ENCODE data around the gene KRTAP5-2. TPM values are rescaled to one million over a fixed set of nuclear protein-coding genes. Genes with fewer than 3 reads are reported as not detected.
"Not testable (repeated sequence)": the region's sequence is repeated elsewhere in the genome, so short reads cannot be mapped to it uniquely, and the experiment has no call there.

Gene KRTAP5-2
- total RNA-seq = 10 to 100 TPM in 1 of 4 donors, 1 to 10 TPM in 2, not detected in 1; 1.7 to 12.0 (median 4.6) TPM

- no peaks in the 10 kb centered on the region for H3K9me3 ChIP-seq
- no CpG with 5 or more reads among the region's 4 CpGs for WGBS
- no peak within 1 kb of the TSS for H3K4me3 ChIP-seq
- peaks cover 43% of the 10 kb centered on the region for H3K27me3 ChIP-seq
- no peak within 1 kb of the TSS for H3K27ac ChIP-seq
- no peaks in the 10 kb centered on the region for H3K36me3 ChIP-seq
- DNase-seq (ENCODE audit: low spot score in 2 of 2) = no peak
- no peaks in the 10 kb centered on the region for H3K4me1 ChIP-seq
- no peak for TF ChIP-seq POLR2A (IDR thresholded peaks at IDR 0.05)
- TF ChIP-seq EP300 (IDR thresholded peaks at IDR 0.05) = no peak
- TF ChIP-seq CTCF (IDR thresholded peaks at IDR 0.05) = no peak
- no peak for TF ChIP-seq POLR2AphosphoS5 (IDR thresholded peaks at IDR 0.05)
Observed at GRCh38 chr11:1597994-1598380, at the start of gene KRTAP5-2. Gene KRTAP5-2 (minus strand): TSS chr11:1598294. CDS start chr11:1598250, 44 bp downstream.

- not testable (repeated sequence) for DNase-seq (ENCODE audit: low spot score in 2 of 2); H3K9me3 ChIP-seq; H3K36me3 ChIP-seq; H3K4me1 ChIP-seq; H3K4me3 ChIP-seq; H3K27ac ChIP-seq
- H3K27me3 ChIP-seq = peaks cover 13% of the 10 kb centered on the region
- WGBS = 89% methylated on average over 10 of the region's 10 CpGs
Observed at GRCh38 chr11:1646540-1646939, 48.4 kb upstream of the KRTAP5-2 start.

- H3K27ac ChIP-seq = no peak overlapping the region
- H3K36me3 ChIP-seq = no peaks in the 10 kb centered on the region
- WGBS = 83% methylated on average over 7 of the region's 12 CpGs
- H3K9me3 ChIP-seq = no peaks in the 10 kb centered on the region
- no peak for DNase-seq (ENCODE audit: low spot score in 2 of 2)
- no peaks in the 10 kb centered on the region for H3K4me1 ChIP-seq
- H3K4me3 ChIP-seq = no peak overlapping the region
- TF ChIP-seq POLR2AphosphoS5 (IDR thresholded peaks at IDR 0.05) = no peak
- TF ChIP-seq POLR2A (IDR thresholded peaks at IDR 0.05) = no peak
- no peak for TF ChIP-seq CTCF (IDR thresholded peaks at IDR 0.05)
- TF ChIP-seq EP300 (IDR thresholded peaks at IDR 0.05) = no peak
- peaks cover 24% of the 10 kb centered on the region for H3K27me3 ChIP-seq
Observed at GRCh38 chr11:1645357-1645821, 47.3 kb upstream of the KRTAP5-2 start.

- peaks cover 4% of the 10 kb centered on the region for H3K4me1 ChIP-seq
- DNase-seq (ENCODE audit: low spot score in 2 of 2) = no peak
- no peak overlapping the region for H3K27ac ChIP-seq
- H3K9me3 ChIP-seq = no peaks in the 10 kb centered on the region
- WGBS = 92% methylated on average over 12 of the region's 20 CpGs
- H3K36me3 ChIP-seq = no peaks in the 10 kb centered on the region
- H3K27me3 ChIP-seq = peaks cover 30% of the 10 kb centered on the region
- no peak overlapping the region for H3K4me3 ChIP-seq
- TF ChIP-seq EP300 (IDR thresholded peaks at IDR 0.05) (no peak), POLR2A (IDR thresholded peaks at IDR 0.05) (no peak), POLR2AphosphoS5 (IDR thresholded peaks at IDR 0.05) (no peak), CTCF (IDR thresholded peaks at IDR 0.05) (no peak)
Observed at GRCh38 chr11:1644601-1645356, 46.7 kb upstream of the KRTAP5-2 start.

GRCh38 chr11:1643146-1643690, 45.1 kb upstream of the KRTAP5-2 start:
- WGBS = 92% methylated on average over 3 of the region's 20 CpGs
- H3K4me3 ChIP-seq = no peak overlapping the region
- DNase-seq (ENCODE audit: low spot score in 2 of 2) = no peak
- peaks cover 43% of the 10 kb centered on the region for H3K27me3 ChIP-seq
- H3K27ac ChIP-seq = no peak overlapping the region
- H3K4me1 ChIP-seq = peaks cover 17% of the 10 kb centered on the region
- H3K9me3 ChIP-seq = no peaks in the 10 kb centered on the region
- no peak for TF ChIP-seq POLR2AphosphoS5 (IDR thresholded peaks at IDR 0.05)
- no peak for TF ChIP-seq EP300 (IDR thresholded peaks at IDR 0.05)
- no peak for TF ChIP-seq POLR2A (IDR thresholded peaks at IDR 0.05)
- no peak for TF ChIP-seq CTCF (IDR thresholded peaks at IDR 0.05)
- no peaks in the 10 kb centered on the region for H3K36me3 ChIP-seq

Measured in suprapubic skin (tissue), 4 donors.